ENCODE results near the gene RGS9BP.
A peak's percentile ranks its signal among the peaks of the same experiment; 100 is the strongest.
"Not testable (repeated sequence)": the region's sequence is repeated elsewhere in the genome, so short reads cannot be mapped to it uniquely, and the experiment has no call there.

Gene RGS9BP

DNA sequence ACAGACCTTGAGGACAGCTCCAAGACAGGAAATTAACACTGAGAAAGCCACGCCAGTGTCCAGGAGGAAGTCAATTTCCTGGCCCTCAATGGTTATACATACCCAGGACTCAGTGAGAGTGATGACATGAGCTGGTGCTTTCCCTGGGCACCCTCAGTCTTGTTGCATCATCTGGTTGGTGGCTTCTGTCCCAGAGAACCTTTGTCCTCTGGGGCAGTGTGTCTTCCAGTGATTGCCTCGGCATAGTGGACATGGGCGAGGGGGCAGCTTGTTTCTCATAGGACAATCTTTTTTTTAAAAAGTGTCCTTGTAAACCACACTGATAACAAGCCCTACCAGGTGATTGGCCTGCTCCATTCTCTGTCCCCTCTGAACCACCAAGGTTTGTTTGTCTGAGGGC is 21.1 kb downstream of the RGS9BP start:
- not testable (repeated sequence) for DNase-seq, H3K27me3 Mint-ChIP-seq, H3K9me3 Mint-ChIP-seq, ATAC-seq, H3K4me3 Mint-ChIP-seq
- peak overlapping the region; percentile 22 for H3K27ac Mint-ChIP-seq
- peaks cover 77% of the 10 kb centered on the region for H3K36me3 Mint-ChIP-seq (ENCODE audit: low read depth)
- H3K4me1 Mint-ChIP-seq: peaks cover 50% of the 10 kb centered on the region

DNA sequence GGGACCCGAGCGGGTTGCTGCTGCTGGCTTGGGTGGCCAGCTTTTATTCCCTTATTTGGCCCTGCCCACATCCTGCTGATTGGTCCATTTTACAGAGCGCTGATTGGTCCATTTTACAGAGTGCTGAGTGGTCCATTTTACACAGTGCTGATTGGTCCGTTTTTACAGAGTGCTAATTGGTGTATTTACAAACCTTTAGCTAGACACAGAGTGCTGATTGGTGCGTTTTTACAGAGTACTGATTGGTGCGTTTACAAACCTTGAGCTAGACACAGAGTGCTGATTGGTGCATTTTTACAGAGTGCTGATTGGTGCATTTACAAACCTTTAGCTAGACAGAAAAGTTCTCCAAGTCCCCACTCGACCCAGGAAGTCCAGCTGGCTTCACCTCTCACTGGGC is 24.5 kb downstream of the RGS9BP start:
- Mint-ChIP-seq H3K4me1 (peaks cover 27% of the 10 kb centered on the region), H3K9me3 (peaks cover 13% of the 10 kb centered on the region), H3K36me3 (ENCODE audit: low read depth) (peaks cover 82% of the 10 kb centered on the region)
- not testable (repeated sequence) for DNase-seq, H3K27me3 Mint-ChIP-seq, H3K27ac Mint-ChIP-seq, H3K4me3 Mint-ChIP-seq, ATAC-seq

- no peak overlapping the region for H3K27ac Mint-ChIP-seq
These were observed 26.4 kb downstream of the RGS9BP start for GRCh38 chr19:32702010-32702409.

DNA sequence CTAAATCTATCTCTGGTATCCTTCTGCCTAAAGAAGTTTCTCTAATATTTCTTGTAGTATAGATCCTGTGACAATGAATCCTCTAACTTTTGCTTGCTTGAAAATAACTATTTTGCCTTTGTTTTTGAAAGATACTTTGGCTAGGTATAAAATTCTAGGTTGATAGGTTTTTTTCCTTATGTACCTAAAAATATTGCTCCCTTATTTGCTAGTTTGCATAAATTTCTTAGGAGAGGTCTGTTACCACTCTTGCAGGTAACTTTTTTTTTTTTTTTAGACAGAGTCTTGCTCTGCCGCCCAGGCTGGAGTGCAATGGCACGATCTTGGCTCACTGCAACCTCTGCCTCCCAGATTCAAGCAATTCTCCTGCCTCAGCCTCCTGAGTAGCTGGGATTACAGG is 28.4 kb downstream of the RGS9BP start:
- H3K36me3 Mint-ChIP-seq (ENCODE audit: low read depth): peaks cover 66% of the 10 kb centered on the region
- peaks cover 25% of the 10 kb centered on the region for H3K4me1 Mint-ChIP-seq
- H3K9me3 Mint-ChIP-seq: peaks cover 16% of the 10 kb centered on the region
- H3K27ac Mint-ChIP-seq, H3K27me3 Mint-ChIP-seq, ATAC-seq, H3K4me3 Mint-ChIP-seq, DNase-seq: not testable (repeated sequence)

More at GRCh38 chr19:32702010-32702409, 26.4 kb downstream of the RGS9BP start:
- Mint-ChIP-seq H3K9me3 (peaks cover 16% of the 10 kb centered on the region), H3K4me3 (no peak overlapping the region), H3K27me3 (no peaks in the 10 kb centered on the region), H3K36me3 (ENCODE audit: low read depth) (peaks cover 80% of the 10 kb centered on the region), H3K4me1 (peaks cover 17% of the 10 kb centered on the region)
- DNase-seq (no peak), ATAC-seq (no peak)

DNA sequence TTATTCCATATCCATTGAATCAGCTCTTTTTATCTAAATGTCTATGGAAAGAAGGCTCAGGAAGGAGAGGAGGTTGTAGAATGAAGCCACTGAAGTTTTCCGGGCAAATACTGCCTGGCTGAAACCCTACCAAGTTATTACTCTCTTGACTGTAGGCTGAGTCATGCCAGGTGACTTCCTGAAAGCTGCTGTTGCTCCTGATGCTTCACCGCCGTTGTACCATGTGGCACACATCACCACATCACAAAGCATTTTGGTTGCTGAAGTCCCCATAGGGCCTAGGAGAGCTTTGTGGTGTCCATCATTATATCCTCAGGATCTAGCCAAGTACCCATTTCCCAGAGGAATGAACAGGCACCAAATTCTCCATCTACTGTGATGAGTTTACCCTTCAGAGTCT is 32.8 kb downstream of the RGS9BP start:
- Mint-ChIP-seq H3K27ac (peak overlapping the region; percentile 44), H3K9me3 (peaks cover 10% of the 10 kb centered on the region), H3K4me1 (peaks cover 21% of the 10 kb centered on the region), H3K36me3 (ENCODE audit: low read depth) (peaks cover 45% of the 10 kb centered on the region), H3K27me3 (no peaks in the 10 kb centered on the region), H3K4me3 (no peak overlapping the region)
- peak; percentile 93 for ATAC-seq
- DNase-seq: peak; percentile 20

DNA sequence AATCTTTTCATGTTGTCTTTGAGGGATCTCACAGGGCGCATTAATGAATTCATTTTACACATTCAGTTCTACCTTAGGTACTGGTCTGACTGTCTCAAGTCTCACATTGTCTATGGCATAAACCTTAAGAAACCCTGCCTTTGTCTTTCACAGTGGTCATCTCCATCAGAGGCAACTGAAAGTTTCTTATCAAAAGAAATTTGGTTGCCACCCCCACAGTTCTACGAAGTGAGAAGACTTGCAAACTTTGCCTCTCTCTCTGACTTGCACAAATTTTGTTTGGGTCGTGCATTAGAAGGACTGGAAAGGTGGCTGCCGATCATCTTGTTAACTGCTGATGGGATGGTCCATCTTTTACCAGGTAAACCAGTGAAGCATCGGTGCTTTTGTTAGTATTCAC is 33.4 kb downstream of the RGS9BP start:
- Mint-ChIP-seq H3K4me3 (no peak overlapping the region), H3K4me1 (peaks cover 21% of the 10 kb centered on the region), H3K27ac (peak overlapping the region; percentile 44), H3K27me3 (no peaks in the 10 kb centered on the region), H3K36me3 (ENCODE audit: low read depth) (peaks cover 44% of the 10 kb centered on the region), H3K9me3 (peaks cover 7% of the 10 kb centered on the region)
- DNase-seq (no peak), ATAC-seq (no peak)

DNA sequence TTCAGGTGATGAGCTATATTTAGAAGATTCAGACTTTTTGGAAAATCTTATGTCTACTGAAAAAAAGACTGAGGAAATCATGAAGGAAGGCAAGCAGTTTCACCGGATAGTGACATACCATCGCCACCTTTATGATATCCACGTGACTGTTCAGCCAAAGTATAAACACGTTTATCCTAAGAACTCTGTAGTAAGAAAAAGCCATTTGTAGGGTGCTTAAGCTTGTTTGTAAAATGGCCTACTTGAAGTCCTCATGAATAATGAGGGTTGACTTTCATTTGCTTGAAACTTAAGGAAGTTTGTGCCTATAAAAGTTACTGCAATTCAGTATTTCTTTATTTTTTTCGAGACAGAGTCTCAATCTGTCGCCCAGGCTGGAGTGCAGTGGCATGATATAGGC is 36.1 kb downstream of the RGS9BP start:
- peaks cover 15% of the 10 kb centered on the region for H3K4me1 Mint-ChIP-seq
- H3K36me3 Mint-ChIP-seq (ENCODE audit: low read depth): peaks cover 32% of the 10 kb centered on the region
- no peaks in the 10 kb centered on the region for H3K27me3 Mint-ChIP-seq
- H3K27ac Mint-ChIP-seq: no peak overlapping the region
- DNase-seq: no peak
- no peaks in the 10 kb centered on the region for H3K9me3 Mint-ChIP-seq
- ATAC-seq: no peak
- H3K4me3 Mint-ChIP-seq: no peak overlapping the region

DNA sequence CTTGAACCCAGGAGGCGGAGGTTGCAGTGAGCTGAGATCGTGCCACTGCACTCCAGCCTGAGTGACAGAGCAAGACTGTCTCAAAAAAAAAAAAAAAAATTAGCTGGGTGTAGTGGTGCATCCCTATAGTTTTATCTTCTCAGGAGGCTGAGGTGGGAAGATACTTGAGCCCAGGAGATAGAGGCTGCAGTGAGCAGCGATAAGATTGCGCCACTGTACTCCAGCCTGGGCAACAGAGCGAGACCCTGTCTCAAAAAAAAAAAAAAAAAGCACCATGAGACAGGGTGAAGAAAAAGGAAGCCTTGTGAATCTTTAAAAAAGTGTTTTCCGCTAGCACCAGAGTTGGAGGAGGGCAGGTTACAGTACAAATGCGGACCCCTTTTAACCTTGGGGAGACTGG is 40.6 kb downstream of the RGS9BP start:
- not testable (repeated sequence) for DNase-seq, H3K27ac Mint-ChIP-seq, H3K9me3 Mint-ChIP-seq, H3K4me3 Mint-ChIP-seq, ATAC-seq, H3K27me3 Mint-ChIP-seq, H3K4me1 Mint-ChIP-seq
- H3K36me3 Mint-ChIP-seq (ENCODE audit: low read depth): peaks cover 18% of the 10 kb centered on the region

- Mint-ChIP-seq H3K9me3 (no peaks in the 10 kb centered on the region), H3K4me3 (no peak overlapping the region), H3K27ac (no peak overlapping the region), H3K4me1 (no peaks in the 10 kb centered on the region), H3K27me3 (no peaks in the 10 kb centered on the region), H3K36me3 (ENCODE audit: low read depth) (peaks cover 15% of the 10 kb centered on the region)
- no peak for ATAC-seq
- no peak for DNase-seq
These were observed 41.8 kb downstream of the RGS9BP start for GRCh38 chr19:32717496-32717895.

DNA sequence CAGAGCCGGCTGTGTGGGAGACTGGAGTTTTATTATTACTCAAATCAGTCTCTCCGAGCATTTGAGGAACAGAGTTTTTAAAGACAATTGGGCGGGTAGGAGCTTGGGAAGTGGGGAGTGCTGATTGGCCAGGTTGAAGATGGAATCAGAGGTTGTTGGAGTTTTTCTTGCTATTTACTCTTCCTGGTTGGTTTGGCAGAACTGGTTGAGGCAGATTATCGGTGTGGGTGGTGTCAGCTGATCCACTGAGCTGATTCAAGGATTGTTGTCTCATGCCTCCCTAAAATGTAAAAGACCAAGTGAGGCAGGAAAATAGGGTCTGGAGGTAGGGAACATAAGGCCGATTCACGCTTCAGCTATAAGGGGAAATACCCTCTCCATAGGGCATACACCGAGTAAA is 42.6 kb downstream of the RGS9BP start:
- Mint-ChIP-seq H3K36me3 (ENCODE audit: low read depth) (peaks cover 10% of the 10 kb centered on the region), H3K4me3 (no peak overlapping the region), H3K27me3 (no peaks in the 10 kb centered on the region), H3K9me3 (no peaks in the 10 kb centered on the region), H3K27ac (no peak overlapping the region), H3K4me1 (no peaks in the 10 kb centered on the region)
- ATAC-seq: no peak
- DNase-seq: no peak

- H3K36me3 Mint-ChIP-seq (ENCODE audit: low read depth): peaks cover 4% of the 10 kb centered on the region
- no peak within 1 kb of the TSS for H3K4me3 Mint-ChIP-seq
- H3K27me3 Mint-ChIP-seq: no peaks in the 10 kb centered on the region
- no peaks in the 10 kb centered on the region for H3K4me1 Mint-ChIP-seq
- no peak within 1 kb of the TSS for H3K27ac Mint-ChIP-seq
- no peak for ATAC-seq
- peak; percentile 7 for DNase-seq
- no peaks in the 10 kb centered on the region for H3K9me3 Mint-ChIP-seq
These were observed 44.0 kb downstream of the RGS9BP start, which contains the start of gene TDRD12 for GRCh38 chr19:32719611-32720059. TDRD12 (plus strand) TSS chr19:32719767; CDS start chr19:32720073, 306 bp downstream.

- DNase-seq: no peak
- Mint-ChIP-seq H3K36me3 (ENCODE audit: low read depth) (peaks cover 2% of the 10 kb centered on the region), H3K27me3 (no peaks in the 10 kb centered on the region), H3K4me3 (no peak overlapping the region), H3K4me1 (no peaks in the 10 kb centered on the region), H3K9me3 (no peaks in the 10 kb centered on the region), H3K27ac (no peak overlapping the region)
- ATAC-seq: no peak
These were observed 44.7 kb downstream of the RGS9BP start for GRCh38 chr19:32720216-32720935.

DNA sequence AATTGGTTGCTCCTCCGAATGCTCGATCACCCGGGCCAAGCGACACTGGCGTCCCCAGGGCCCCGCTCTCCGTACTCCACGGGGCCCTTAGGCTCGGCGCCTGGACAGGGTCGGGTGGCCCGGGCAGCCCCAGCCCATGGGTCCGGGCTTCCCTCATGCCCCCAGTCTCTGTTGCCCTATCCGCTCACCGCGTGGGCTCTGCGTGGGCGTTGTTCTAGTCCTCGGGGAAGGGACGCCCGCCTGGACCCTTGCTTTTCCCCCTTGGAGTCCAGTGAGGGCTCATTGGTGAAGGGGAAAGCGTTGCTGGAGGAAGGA is 45.2 kb downstream of the RGS9BP start:
- H3K9me3 Mint-ChIP-seq: no peaks in the 10 kb centered on the region
- H3K36me3 Mint-ChIP-seq (ENCODE audit: low read depth): peaks cover 2% of the 10 kb centered on the region
- ATAC-seq (no peak), DNase-seq (no peak)
- no peaks in the 10 kb centered on the region for H3K4me1 Mint-ChIP-seq
- no peak overlapping the region for H3K27ac Mint-ChIP-seq
- no peak overlapping the region for H3K4me3 Mint-ChIP-seq
- no peaks in the 10 kb centered on the region for H3K27me3 Mint-ChIP-seq

All from activated naive CD8-positive, alpha-beta T cell treated with anti-CD3 and anti-CD28 coated beads, Interleukin-2, amount 50 U/mL, for 24 hours (primary cell).